Measurements from ENCODE around the gene SLC33A1.

- TF ChIP-seq CTBP1 (IDR thresholded peaks at IDR 0.05; ENCODE audit: borderline replicate concordance) (peak; percentile 93), TARDBP (IDR thresholded peaks at IDR 0.05) (no peak), BHLHE40 (IDR thresholded peaks at IDR 0.05; ENCODE audit: borderline replicate concordance) (no peak), FOXK2 (IDR thresholded peaks at IDR 0.05) (no peak)
These were observed at the start of gene SLC33A1 for GRCh38 chr3:155854141-155854940.
